HG03097 (cell line): ENCODE measurements around the gene RBMS2.
"Not testable (repeated sequence)": the region's sequence is repeated elsewhere in the genome, so short reads cannot be mapped to it uniquely, and the experiment has no call there.

ENCODE experiments used
- ATAC-seq: cut with Tn5 transposase; IDR thresholded peaks from one replicate; pipeline ENCODE4 v1.9.1; 2021; ENCODE audit not compliant: unreplicated experiment, low FRiP score

The RBMS2 gene

GRCh38 chr12:56514014-56514318 is 7.7 kb upstream of the RBMS2 start:
- not testable (repeated sequence) for ATAC-seq

GRCh38 chr12:56517854-56518253 is 3.8 kb upstream of the RBMS2 start:
- ATAC-seq = no peak

- no peak for ATAC-seq
These were observed 3.0 kb upstream of the RBMS2 start for GRCh38 chr12:56518570-56518969.

GRCh38 chr12:56520048-56520447 is 1.6 kb upstream of the RBMS2 start:
- no peak for ATAC-seq

GRCh38 chr12:56520506-56520905 is 1.1 kb upstream of the RBMS2 start:
- no peak for ATAC-seq

- no peak for ATAC-seq
These were observed 421 bp upstream of the RBMS2 start for GRCh38 chr12:56521209-56521589.

- ATAC-seq = no peak
These were observed 982 bp downstream of the RBMS2 start for GRCh38 chr12:56522411-56523193.

- ATAC-seq = no peak
These were observed 7.2 kb downstream of the RBMS2 start for GRCh38 chr12:56528846-56529245.

GRCh38 chr12:56529656-56530055 is 8.0 kb downstream of the RBMS2 start:
- no peak for ATAC-seq

- no peak for ATAC-seq
These were observed 8.9 kb downstream of the RBMS2 start for GRCh38 chr12:56530390-56531055.

- ATAC-seq = no peak
These were observed 15.9 kb downstream of the RBMS2 start for GRCh38 chr12:56537546-56537945.

- no peak for ATAC-seq
These were observed 20.0 kb downstream of the RBMS2 start for GRCh38 chr12:56541631-56542030.

- no peak for ATAC-seq
These were observed 20.5 kb downstream of the RBMS2 start for GRCh38 chr12:56542164-56542563.

GRCh38 chr12:56545023-56545604 is 23.5 kb downstream of the RBMS2 start:
- ATAC-seq = no peak

GRCh38 chr12:56546680-56547079 is 25.1 kb downstream of the RBMS2 start:
- ATAC-seq = no peak

GRCh38 chr12:56551070-56551469 is 29.4 kb downstream of the RBMS2 start:
- ATAC-seq = no peak

- no peak for ATAC-seq
These were observed 44.0 kb downstream of the RBMS2 start for GRCh38 chr12:56565510-56566101.

- no peak for ATAC-seq
These were observed 46.5 kb downstream of the RBMS2 start for GRCh38 chr12:56568146-56568545.

- ATAC-seq = no peak
These were observed 49.5 kb downstream of the RBMS2 start for GRCh38 chr12:56571121-56571520.

- ATAC-seq = no peak
These were observed 50.7 kb downstream of the RBMS2 start for GRCh38 chr12:56572288-56572687.

GRCh38 chr12:56574210-56574609 is 52.6 kb downstream of the RBMS2 start:
- ATAC-seq = no peak

GRCh38 chr12:56577248-56577647 is 55.6 kb downstream of the RBMS2 start:
- ATAC-seq = not testable (repeated sequence)
